HEK293 (cell line): Measurements from ENCODE around the gene CEBPA.

Source experiments
- KLF9 ChIP-seq: fragments of 450-650 bp; formaldehyde crosslinking; IDR thresholded peaks from 2 replicates; pipeline ENCODE4 v1.5.1; 2016; ENCODE audit warnings: missing biosample characterization, missing genetic modification characterization, low read depth
- OSR2 ChIP-seq: fragments of 450-650 bp; formaldehyde crosslinking; IDR thresholded peaks from 2 replicates; pipeline ENCODE4 v1.5.1; 2016; ENCODE audit warnings: missing biosample characterization, missing genetic modification characterization
- RBAK ChIP-seq: fragments of 450-650 bp; formaldehyde crosslinking; IDR thresholded peaks from 2 replicates; pipeline ENCODE4 v1.5.1; 2016; ENCODE audit warnings: missing biosample characterization, missing genetic modification characterization
- SP3 ChIP-seq: fragments of 450-650 bp; formaldehyde crosslinking; IDR thresholded peaks from 2 replicates; pipeline ENCODE4 v1.5.1; 2016; ENCODE audit warnings: missing biosample characterization, missing genetic modification characterization
- ZBTB20 ChIP-seq: fragments of 450-650 bp; formaldehyde crosslinking; IDR thresholded peaks from 2 replicates; pipeline ENCODE4 v1.5.1; 2016; ENCODE audit warnings: missing biosample characterization, missing genetic modification characterization
- ZNF121 ChIP-seq: fragments of 450-650 bp; formaldehyde crosslinking; IDR thresholded peaks from 2 replicates; pipeline ENCODE4 v1.5.1; 2016; ENCODE audit warnings: missing biosample characterization, missing genetic modification characterization
- ZNF221 ChIP-seq: fragments of 450-650 bp; formaldehyde crosslinking; IDR thresholded peaks from 2 replicates; pipeline ENCODE4 v1.5.1; 2017; ENCODE audit warnings: missing biosample characterization, missing genetic modification characterization, borderline replicate concordance
- ZNF23 ChIP-seq: fragments of 450-650 bp; formaldehyde crosslinking; IDR thresholded peaks from 2 replicates; pipeline ENCODE4 v1.5.1; 2016; ENCODE audit warnings: missing biosample characterization, missing genetic modification characterization, borderline replicate concordance
- ZNF366 ChIP-seq: fragments of 450-650 bp; formaldehyde crosslinking; conservative IDR thresholded peaks from 2 replicates; pipeline ENCODE4 v1.5.1; 2016; ENCODE audit warnings: missing biosample characterization, missing genetic modification characterization
- ZNF416 ChIP-seq: fragments of 450-650 bp; formaldehyde crosslinking; IDR thresholded peaks from 2 replicates; pipeline ENCODE4 v1.5.1; 2016; ENCODE audit warnings: missing biosample characterization, missing genetic modification characterization
- ZNF48 ChIP-seq: fragments of 450-650 bp; formaldehyde crosslinking; IDR thresholded peaks from 2 replicates; pipeline ENCODE4 v1.5.1; 2016; ENCODE audit warnings: missing biosample characterization, missing genetic modification characterization
- ZNF510 ChIP-seq: fragments of 450-650 bp; formaldehyde crosslinking; IDR thresholded peaks from 2 replicates; pipeline ENCODE4 v1.5.1; 2018; ENCODE audit warnings: mild to moderate bottlenecking, missing genetic modification characterization, missing biosample characterization; ENCODE audit not compliant: insufficient replicate concordance
- ZNF560 ChIP-seq: fragments of 450-650 bp; formaldehyde crosslinking; IDR thresholded peaks from 2 replicates; pipeline ENCODE4 v1.5.1; 2017; ENCODE audit warnings: missing biosample characterization, missing genetic modification characterization, borderline replicate concordance
- ZNF629 ChIP-seq: fragments of 450-650 bp; formaldehyde crosslinking; IDR thresholded peaks from 2 replicates; pipeline ENCODE4 v1.5.1; 2017; ENCODE audit warnings: missing biosample characterization, missing genetic modification characterization
- ZNF701 ChIP-seq: fragments of 450-650 bp; formaldehyde crosslinking; IDR thresholded peaks from 2 replicates; pipeline ENCODE4 v1.5.1; 2016; ENCODE audit warnings: missing biosample characterization, missing genetic modification characterization
- ZNF707 ChIP-seq: fragments of 450-650 bp; formaldehyde crosslinking; IDR thresholded peaks from 2 replicates; pipeline ENCODE4 v1.5.1; 2016; ENCODE audit warnings: missing biosample characterization, missing genetic modification characterization
- ZNF785 ChIP-seq: fragments of 450-650 bp; formaldehyde crosslinking; IDR thresholded peaks from 2 replicates; pipeline ENCODE4 v1.5.1; 2016; ENCODE audit warnings: missing biosample characterization, missing genetic modification characterization
- ZSCAN23 ChIP-seq: fragments of 450-650 bp; formaldehyde crosslinking; IDR thresholded peaks from 2 replicates; pipeline ENCODE4 v1.5.1; 2016; ENCODE audit warnings: missing biosample characterization, missing genetic modification characterization
- TF ChIP-seq, protein P1 (sequence below): fragments of 450-650 bp; formaldehyde crosslinking; IDR thresholded peaks from 2 replicates; pipeline ENCODE4 v1.5.0; 2017; ENCODE audit warnings: missing biosample characterization, missing genetic modification characterization, borderline replicate concordance
- TF ChIP-seq, protein P2 (sequence below): fragments of 450-650 bp; formaldehyde crosslinking; IDR thresholded peaks from 2 replicates; pipeline ENCODE4 v1.5.1; 2016; ENCODE audit warnings: missing biosample characterization, missing genetic modification characterization
- TF ChIP-seq, protein P3 (sequence below): fragments of 450-650 bp; formaldehyde crosslinking; IDR thresholded peaks from 2 replicates; pipeline ENCODE4 v1.5.1; 2016; ENCODE audit warnings: missing biosample characterization, missing genetic modification characterization
- TF ChIP-seq, protein P4 (sequence below): fragments of 450-650 bp; IDR thresholded peaks from 2 replicates; pipeline ENCODE4 v1.5.1; 2018; ENCODE audit warnings: missing biosample characterization, mild to moderate bottlenecking, missing genetic modification characterization
- TF ChIP-seq, protein P5 (sequence below): fragments of 450-650 bp; formaldehyde crosslinking; IDR thresholded peaks from 2 replicates; pipeline ENCODE4 v1.5.1; 2017; ENCODE audit warnings: missing biosample characterization, missing genetic modification characterization
- TF ChIP-seq, protein P6 (sequence below): fragments of 450-650 bp; formaldehyde crosslinking; IDR thresholded peaks from 2 replicates; pipeline ENCODE4 v1.5.1; 2016; ENCODE audit warnings: missing biosample characterization, missing genetic modification characterization
- TF ChIP-seq, protein P7 (sequence below): fragments of 450-650 bp; formaldehyde crosslinking; IDR thresholded peaks from 2 replicates; pipeline ENCODE4 v1.5.1; 2016; ENCODE audit warnings: missing biosample characterization, missing genetic modification characterization

CEBPA gene

DNA sequence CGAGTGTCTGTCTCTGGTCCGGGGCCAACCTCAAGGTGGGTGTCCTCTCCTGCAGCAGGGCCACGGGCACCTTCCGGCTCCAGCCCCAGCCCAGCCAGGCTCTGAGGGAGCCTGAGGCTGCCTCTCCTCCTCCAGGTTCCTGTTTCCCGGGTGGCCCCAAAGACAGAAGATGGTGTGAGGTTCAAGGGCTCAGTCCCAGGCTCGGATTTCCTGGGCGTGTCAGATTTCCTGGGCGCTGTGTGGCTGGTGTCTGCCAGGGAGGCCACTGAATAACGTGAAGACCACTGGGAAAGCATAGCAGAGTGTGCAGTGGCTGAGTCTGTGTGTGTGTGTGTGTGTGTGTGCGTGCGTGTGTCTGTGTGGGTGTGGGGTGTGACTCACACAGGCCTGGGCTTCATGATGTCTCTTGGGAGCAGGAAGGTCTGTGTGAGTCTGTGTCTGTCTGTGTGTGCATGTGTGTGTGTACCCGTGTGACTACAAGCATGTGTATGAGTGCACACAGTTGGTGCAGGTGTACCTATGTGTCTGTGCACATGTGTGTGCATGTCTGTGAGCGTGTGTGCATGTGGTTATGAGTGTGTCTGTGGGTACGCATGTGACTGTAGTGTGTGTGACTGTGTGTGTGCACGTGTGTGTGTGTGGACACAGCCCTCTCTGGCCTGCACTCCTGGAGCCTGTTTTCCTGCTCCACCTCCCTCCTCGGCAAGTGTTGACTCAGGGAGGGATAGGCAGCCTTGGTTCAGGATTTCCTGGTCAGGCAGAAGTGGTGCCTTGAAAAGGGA, 28.3 kb downstream of the CEBPA start (continued):
- peak; percentile 78 for TF ChIP-seq ZNF629 (tag by site-specific recombination)
- TF ChIP-seq, protein P1, sequence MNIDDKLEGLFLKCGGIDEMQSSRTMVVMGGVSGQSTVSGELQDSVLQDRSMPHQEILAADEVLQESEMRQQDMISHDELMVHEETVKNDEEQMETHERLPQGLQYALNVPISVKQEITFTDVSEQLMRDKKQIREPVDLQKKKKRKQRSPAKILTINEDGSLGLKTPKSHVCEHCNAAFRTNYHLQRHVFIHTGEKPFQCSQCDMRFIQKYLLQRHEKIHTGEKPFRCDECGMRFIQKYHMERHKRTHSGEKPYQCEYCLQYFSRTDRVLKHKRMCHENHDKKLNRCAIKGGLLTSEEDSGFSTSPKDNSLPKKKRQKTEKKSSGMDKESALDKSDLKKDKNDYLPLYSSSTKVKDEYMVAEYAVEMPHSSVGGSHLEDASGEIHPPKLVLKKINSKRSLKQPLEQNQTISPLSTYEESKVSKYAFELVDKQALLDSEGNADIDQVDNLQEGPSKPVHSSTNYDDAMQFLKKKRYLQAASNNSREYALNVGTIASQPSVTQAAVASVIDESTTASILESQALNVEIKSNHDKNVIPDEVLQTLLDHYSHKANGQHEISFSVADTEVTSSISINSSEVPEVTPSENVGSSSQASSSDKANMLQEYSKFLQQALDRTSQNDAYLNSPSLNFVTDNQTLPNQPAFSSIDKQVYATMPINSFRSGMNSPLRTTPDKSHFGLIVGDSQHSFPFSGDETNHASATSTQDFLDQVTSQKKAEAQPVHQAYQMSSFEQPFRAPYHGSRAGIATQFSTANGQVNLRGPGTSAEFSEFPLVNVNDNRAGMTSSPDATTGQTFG = peak; percentile 98
- TF ChIP-seq ZNF510 (tag by site-specific recombination) = no peak
- TF ChIP-seq, protein P2, sequence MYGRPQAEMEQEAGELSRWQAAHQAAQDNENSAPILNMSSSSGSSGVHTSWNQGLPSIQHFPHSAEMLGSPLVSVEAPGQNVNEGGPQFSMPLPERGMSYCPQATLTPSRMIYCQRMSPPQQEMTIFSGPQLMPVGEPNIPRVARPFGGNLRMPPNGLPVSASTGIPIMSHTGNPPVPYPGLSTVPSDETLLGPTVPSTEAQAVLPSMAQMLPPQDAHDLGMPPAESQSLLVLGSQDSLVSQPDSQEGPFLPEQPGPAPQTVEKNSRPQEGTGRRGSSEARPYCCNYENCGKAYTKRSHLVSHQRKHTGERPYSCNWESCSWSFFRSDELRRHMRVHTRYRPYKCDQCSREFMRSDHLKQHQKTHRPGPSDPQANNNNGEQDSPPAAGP (tag by site-specific recombination) = peak; percentile 99
- TF ChIP-seq KLF9 (tag by site-specific recombination) = peak; percentile 97
- no peak for TF ChIP-seq ZNF221 (tag by site-specific recombination)
- TF ChIP-seq, protein P3, sequence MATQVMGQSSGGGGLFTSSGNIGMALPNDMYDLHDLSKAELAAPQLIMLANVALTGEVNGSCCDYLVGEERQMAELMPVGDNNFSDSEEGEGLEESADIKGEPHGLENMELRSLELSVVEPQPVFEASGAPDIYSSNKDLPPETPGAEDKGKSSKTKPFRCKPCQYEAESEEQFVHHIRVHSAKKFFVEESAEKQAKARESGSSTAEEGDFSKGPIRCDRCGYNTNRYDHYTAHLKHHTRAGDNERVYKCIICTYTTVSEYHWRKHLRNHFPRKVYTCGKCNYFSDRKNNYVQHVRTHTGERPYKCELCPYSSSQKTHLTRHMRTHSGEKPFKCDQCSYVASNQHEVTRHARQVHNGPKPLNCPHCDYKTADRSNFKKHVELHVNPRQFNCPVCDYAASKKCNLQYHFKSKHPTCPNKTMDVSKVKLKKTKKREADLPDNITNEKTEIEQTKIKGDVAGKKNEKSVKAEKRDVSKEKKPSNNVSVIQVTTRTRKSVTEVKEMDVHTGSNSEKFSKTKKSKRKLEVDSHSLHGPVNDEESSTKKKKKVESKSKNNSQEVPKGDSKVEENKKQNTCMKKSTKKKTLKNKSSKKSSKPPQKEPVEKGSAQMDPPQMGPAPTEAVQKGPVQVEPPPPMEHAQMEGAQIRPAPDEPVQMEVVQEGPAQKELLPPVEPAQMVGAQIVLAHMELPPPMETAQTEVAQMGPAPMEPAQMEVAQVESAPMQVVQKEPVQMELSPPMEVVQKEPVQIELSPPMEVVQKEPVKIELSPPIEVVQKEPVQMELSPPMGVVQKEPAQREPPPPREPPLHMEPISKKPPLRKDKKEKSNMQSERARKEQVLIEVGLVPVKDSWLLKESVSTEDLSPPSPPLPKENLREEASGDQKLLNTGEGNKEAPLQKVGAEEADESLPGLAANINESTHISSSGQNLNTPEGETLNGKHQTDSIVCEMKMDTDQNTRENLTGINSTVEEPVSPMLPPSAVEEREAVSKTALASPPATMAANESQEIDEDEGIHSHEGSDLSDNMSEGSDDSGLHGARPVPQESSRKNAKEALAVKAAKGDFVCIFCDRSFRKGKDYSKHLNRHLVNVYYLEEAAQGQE (tag by site-specific recombination) = no peak
- peak; percentile 94 for TF ChIP-seq ZBTB20 (tag by site-specific recombination)
- TF ChIP-seq, protein P4, sequence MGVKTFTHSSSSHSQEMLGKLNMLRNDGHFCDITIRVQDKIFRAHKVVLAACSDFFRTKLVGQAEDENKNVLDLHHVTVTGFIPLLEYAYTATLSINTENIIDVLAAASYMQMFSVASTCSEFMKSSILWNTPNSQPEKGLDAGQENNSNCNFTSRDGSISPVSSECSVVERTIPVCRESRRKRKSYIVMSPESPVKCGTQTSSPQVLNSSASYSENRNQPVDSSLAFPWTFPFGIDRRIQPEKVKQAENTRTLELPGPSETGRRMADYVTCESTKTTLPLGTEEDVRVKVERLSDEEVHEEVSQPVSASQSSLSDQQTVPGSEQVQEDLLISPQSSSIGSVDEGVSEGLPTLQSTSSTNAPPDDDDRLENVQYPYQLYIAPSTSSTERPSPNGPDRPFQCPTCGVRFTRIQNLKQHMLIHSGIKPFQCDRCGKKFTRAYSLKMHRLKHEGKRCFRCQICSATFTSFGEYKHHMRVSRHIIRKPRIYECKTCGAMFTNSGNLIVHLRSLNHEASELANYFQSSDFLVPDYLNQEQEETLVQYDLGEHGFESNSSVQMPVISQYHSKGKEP (tag by site-specific recombination) = no peak
- no peak; the same call in 1 of the 2 replicates for TF ChIP-seq ZNF701
- TF ChIP-seq, protein P5, sequence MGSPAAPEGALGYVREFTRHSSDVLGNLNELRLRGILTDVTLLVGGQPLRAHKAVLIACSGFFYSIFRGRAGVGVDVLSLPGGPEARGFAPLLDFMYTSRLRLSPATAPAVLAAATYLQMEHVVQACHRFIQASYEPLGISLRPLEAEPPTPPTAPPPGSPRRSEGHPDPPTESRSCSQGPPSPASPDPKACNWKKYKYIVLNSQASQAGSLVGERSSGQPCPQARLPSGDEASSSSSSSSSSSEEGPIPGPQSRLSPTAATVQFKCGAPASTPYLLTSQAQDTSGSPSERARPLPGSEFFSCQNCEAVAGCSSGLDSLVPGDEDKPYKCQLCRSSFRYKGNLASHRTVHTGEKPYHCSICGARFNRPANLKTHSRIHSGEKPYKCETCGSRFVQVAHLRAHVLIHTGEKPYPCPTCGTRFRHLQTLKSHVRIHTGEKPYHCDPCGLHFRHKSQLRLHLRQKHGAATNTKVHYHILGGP = peak; percentile 80
- 0 out of 2 replicates have a peak, but pooled peaks have one; percentile 14 for TF ChIP-seq SP3 (tag by site-specific recombination)
- TF ChIP-seq RBAK (tag by site-specific recombination) = peak; percentile 94
- peak; percentile 71; the same call in 1 of the 2 replicates for TF ChIP-seq ZNF23
- TF ChIP-seq, protein P6, sequence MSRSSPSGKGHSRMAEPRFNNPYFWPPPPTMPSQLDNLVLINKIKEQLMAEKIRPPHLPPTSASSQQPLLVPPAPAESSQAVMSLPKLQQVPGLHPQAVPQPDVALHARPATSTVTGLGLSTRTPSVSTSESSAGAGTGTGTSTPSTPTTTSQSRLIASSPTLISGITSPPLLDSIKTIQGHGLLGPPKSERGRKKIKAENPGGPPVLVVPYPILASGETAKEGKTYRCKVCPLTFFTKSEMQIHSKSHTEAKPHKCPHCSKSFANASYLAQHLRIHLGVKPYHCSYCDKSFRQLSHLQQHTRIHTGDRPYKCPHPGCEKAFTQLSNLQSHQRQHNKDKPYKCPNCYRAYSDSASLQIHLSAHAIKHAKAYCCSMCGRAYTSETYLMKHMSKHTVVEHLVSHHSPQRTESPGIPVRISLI (tag by site-specific recombination) = no peak
- peak; percentile 71; the same call in 1 of the 2 replicates for TF ChIP-seq ZNF121
- no peak for TF ChIP-seq ZNF48 (tag by site-specific recombination)
- TF ChIP-seq ZNF785 (tag by site-specific recombination) = peak; percentile 99
- peak; percentile 93 for TF ChIP-seq ZNF416 (tag by site-specific recombination)
- no peak for TF ChIP-seq ZNF560 (tag by site-specific recombination)
- peak; percentile 90 for TF ChIP-seq ZSCAN23 (tag by site-specific recombination)
- no peak; the same call in 1 of the 2 replicates for TF ChIP-seq OSR2 (tag by site-specific recombination)
- TF ChIP-seq ZNF366 = peak; percentile 88
- TF ChIP-seq, protein P7, sequence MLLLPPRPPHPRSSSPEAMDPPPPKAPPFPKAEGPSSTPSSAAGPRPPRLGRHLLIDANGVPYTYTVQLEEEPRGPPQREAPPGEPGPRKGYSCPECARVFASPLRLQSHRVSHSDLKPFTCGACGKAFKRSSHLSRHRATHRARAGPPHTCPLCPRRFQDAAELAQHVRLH (tag by site-specific recombination) = no peak
- TF ChIP-seq ZNF707 (tag by site-specific recombination) = 0 out of 2 replicates have a peak, but pooled peaks have one; percentile 25
